ENCODE data around the gene ASCL5. TPM values are rescaled to one million over a fixed set of nuclear protein-coding genes. Genes with fewer than 3 reads are reported as not detected.

ASCL5 gene
- total RNA-seq, 1 donor from 2014 or later = not detected

DNA sequence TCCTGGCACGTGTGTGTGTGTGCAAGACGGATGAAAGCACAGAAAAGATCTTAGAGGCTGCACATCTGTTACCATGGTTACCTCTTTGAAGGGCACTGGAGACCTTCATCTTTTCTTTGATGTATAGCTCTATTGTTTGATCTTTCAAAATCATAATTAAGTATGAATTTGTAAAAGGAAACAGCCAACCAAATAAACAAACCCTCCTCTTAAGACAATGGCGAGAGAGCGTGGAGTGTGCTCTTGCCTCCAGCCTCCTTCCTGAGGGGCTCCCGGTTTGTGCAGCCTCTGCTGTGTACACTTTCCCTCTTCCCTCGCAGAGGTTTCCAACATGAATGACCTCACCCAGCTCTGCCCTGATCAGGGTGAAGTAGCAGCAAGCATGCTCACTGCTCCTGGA is 42.7 kb downstream of the ASCL5 start:
- peak; percentile 31 for DNase-seq

DNA sequence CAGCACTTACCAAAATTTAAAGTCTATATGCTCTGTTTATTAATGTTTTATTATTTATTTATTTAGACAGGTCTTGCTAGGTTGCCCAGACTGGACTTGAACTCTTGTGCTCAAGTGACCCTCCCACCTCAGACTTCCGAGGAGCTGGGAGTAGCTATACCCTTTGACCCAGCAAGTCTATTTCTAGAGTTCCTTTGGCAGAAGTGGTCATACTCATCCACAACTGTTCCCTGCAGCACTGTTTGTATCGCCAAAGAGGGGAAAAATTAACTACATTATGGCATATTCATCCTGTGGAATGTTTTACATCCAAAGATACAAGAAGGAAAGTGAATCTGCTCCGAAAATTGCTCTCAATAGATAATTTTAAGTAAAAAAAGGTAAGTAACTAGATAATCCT is 43.2 kb downstream of the ASCL5 start:
- DNase-seq = no peak

DNA sequence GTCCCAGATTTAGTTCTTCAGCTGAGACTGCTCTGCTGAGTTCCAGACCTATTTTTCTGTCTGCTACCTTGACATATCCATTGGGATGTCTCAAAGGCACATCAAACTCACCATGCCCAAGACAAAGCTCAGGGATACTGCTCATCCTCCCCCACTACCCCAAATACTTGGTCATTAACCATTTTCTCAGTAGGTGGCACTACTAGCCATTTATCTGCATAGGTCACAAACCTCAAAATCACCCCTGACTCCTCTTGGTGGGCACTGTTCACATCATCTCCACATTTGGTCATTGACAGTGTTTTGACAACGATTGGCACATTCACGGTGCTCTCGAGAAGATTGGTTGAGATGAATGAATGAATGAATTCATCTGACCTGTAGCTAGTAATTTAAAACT is 46.8 kb downstream of the ASCL5 start:
- DNase-seq = no peak

DNA sequence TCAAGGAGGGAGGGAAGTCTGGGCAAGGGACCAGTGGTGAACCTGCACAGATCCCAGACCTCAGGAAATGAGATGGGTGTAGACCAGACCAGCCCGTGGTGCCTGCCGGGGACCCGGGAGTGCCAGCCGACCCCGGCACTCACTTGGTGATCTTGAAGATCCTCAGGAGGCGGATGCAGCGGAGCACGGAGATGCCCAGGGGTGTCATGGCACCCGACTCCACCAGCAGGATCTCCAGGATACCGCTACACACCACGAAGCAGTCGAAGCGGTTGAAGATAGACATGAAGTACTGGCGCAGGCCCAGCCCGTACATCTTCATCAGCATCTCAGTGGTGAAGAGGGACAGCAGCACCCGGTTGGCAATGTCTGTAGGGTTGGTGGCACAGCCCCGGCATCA is 49.2 kb downstream of the ASCL5 start:
- no peak for DNase-seq

DNA sequence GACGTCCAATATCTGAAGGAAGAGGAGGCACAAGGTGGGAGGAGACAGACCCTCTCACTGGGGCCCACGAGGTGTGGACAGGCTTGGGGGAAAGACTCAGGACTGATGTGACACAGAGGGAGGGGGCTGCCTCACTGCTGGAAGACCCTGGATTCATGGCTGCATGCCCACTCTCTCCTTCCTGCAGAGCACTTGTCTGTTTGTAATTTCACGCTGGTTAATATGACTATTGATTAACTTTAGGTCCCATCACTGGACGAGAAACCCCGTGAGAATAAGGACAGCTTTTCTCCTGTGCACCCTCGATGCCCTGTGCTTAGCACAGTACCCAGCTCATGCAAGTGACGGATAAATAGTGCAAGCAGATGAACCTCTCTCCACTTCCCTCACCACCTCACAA is 49.9 kb downstream of the ASCL5 start:
- no peak for DNase-seq

DNA sequence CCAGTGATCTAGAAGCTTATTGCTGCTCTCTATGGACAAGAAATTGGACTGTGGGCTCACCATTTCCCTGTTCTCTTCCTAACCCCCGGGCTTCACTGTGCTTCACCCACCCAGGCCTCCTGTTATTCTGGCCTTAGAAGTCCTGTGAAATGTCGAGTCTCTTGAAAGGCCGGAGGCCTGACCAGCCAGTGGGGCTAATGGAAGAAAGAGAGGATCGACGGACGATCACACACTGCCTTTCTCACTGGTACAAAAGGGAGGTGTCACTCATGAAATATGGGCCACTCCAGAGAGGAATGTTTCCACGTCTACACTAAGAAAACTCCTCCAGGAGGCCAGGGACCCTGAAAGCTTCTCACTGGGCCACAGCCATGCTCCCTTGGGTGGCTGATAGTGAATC is 50.9 kb downstream of the ASCL5 start:
- no peak for DNase-seq

DNA sequence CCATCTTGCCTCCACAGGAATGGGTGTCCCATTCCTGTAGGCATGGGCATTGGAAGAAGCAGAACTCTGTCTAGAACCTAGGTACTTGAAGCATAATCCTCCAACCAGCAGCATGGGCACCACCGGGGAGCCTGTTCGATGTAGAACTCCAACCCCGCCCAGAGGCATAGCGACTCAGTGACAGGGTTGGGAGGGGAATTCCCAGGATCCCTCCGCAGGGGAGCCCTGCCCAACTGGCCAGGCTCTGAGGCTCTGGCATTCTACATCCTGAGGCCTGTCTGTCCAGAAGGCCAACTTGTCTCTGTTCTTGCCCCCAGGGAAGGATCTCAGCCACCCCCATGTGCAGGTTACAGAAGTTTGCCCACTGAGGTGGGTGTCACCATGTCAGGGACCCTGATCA is 53.0 kb downstream of the ASCL5 start:
- no peak for DNase-seq

DNA sequence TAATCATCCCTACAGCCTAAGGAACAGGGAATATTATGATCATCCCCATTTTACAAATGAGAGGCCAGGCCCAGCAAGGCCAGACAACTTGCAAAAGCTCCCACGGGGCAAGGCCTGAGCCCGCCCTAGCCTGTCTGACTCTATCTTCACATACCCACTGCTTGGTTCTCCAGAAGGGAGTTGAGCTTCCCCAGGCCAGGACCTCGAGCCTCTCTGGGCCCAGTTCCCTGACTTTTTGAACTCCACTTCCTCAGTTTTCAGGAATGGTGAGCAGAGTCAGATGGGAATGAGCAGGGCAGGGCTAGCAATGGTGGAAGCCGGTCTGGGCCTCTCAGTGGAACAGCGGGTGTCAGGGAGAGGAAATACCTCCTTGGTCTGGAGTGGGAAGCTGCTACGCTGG is 54.1 kb downstream of the ASCL5 start:
- no peak for DNase-seq

DNA sequence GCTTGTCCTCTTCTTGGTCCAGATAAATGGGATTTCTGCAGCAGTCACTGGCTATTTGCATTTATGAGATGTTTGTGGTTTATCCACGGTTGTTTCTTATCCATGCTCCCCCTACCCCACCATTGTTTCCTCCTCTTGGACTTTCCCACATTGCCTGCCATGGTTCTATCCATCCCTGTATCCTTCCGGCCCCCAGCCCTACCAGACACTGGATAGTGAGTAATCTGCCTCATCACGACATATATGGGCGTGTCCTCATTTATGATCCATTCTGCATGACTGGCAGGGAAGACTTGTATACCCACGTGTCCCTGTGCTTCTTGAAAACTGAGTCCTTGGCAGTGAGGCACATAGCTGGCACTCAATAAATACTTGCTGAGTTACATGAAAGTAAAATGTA is 54.8 kb downstream of the ASCL5 start:
- no peak for DNase-seq

DNA sequence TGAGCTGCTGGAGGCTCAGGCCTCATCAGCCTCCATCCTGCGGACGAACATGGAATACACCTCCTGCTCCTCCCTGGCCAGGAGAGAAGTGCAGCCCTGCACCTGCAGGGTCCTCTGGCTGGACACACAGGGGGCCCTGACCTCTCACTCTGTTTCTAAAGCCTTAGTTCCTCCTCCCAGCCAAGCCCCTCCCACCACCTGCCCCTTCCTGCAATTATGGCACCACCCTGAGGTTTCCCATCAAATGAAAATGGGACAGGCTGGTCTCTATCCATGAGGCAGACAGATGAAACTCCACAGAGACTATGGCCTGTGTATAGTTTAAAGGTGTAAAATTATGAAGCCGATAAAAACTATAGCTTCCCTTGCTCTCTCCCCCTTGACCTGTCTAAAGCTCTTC is 57.3 kb downstream of the ASCL5 start:
- DNase-seq = no peak

DNA sequence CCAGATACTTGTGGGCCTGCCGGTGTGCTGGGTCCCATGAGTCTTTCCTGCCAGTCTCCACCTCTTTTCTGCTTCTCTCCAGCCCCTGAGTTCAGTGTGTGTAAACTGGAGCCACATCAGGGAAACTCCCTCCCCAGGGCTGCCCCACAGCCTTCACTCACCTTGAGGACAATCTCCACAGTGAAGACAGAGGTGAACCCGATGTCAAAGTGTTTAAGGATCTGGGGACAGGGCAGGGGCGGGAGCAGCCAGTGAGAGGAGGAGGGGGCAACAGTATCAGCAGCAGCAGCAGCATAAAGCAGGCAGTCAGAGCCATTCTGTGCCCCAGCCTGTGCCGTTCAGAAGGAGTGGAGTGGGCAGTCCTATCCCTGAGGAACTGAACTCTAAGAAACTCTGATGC is 58.0 kb downstream of the ASCL5 start:
- DNase-seq = no peak

DNA sequence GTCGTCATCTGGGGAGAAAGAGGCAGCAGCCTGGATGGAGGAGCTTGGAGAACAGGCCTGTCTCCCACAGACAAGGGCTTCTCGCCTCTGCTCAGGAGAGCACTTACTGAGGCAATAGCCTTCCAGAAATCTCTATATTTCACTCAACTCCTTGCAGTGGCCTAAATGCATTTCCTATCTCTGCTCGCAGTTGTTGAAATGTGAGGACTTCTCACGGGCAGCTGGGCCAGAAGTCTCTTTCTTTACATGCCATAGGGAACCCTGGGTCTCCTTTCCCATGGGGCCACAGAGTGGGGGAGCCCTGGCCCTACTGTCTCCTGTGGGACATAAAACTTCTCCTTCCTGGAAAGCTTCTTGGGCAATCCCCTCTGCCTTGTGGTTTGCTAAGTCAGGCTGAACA is 60.0 kb downstream of the ASCL5 start:
- DNase-seq = no peak

DNA sequence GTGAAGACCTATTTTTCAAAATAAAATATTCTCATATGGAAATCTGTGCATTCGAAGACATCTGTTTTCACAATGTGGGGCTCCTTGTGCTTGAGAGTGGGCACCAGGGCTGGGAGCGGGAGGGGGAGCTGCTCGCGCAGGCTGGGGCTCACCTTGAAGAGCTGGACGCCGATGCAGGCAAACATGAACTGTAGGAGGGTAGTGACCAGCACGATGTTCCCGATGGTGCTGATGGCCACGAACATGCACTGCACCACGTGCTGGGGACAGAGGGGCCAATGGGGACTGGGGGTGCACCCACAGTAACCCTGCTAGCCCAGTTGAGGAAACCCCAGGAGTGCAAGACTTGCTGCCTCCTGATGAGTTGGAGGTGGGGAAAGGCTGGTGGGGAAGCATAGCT is 61.3 kb downstream of the ASCL5 start:
- DNase-seq = no peak

DNA sequence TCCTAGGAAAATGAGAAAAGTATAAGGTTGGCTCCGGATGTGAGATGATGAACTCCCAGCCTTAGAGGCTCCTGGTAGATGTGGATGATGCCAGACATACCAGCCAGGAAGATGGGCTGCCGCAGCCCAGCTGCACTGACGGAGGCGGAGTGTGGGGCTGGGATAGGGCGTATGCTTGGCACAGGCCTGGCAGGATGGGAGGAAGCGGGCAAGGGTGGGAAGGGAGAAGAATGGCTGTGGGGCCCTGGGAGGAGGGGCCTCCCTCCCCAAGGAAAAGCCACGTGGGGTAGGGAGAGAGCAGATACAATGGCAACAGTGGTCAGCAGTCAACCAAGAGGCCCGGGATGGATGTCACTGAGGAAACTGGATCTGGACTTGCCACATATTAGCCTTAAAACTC is 62.2 kb downstream of the ASCL5 start:
- DNase-seq = no peak

Other genes with a start within 250 kb of the ASCL5 start
- under 0.01 and 0.17 TPM in 2 replicates for gene INAVA, start 232.3 kb downstream of the ASCL5 start, total RNA-seq
- gene KIF21B, start 103.5 kb downstream of the ASCL5 start, total RNA-seq = 2.2 and 4.4 TPM in 2 replicates
- not detected in 2 replicates for gene CACNA1S, start 14.8 kb downstream of the ASCL5 start, total RNA-seq
- gene TMEM9, start 27.3 kb upstream of the ASCL5 start, total RNA-seq = 47.3 and 62.3 TPM in 2 replicates
- under 0.01 and 0.05 TPM in 2 replicates for gene IGFN1, start 63.6 kb upstream of the ASCL5 start, total RNA-seq
- gene PKP1, start 156.3 kb upstream of the ASCL5 start, total RNA-seq = 0.19 and 0.85 TPM in 2 replicates

All from dermis blood vessel endothelial cell (primary cell).